SK-N-MC (cell line): Measurements from ENCODE around the gene SLC39A11.

Experiments used
- EZH2 ChIP-seq: fragments of 200-600 bp; sonication (generic); IDR thresholded peaks from one replicate; pipeline ENCODE4 v1.6.1; 2017; ENCODE audit warnings: antibody characterized with exemption
- POLR2AphosphoS5 ChIP-seq: IDR thresholded peaks from 2 replicates; pipeline ENCODE4 v1.6.1; 2012; ENCODE audit warnings: mild to moderate bottlenecking, low read depth, low read length, borderline replicate concordance

DNA sequence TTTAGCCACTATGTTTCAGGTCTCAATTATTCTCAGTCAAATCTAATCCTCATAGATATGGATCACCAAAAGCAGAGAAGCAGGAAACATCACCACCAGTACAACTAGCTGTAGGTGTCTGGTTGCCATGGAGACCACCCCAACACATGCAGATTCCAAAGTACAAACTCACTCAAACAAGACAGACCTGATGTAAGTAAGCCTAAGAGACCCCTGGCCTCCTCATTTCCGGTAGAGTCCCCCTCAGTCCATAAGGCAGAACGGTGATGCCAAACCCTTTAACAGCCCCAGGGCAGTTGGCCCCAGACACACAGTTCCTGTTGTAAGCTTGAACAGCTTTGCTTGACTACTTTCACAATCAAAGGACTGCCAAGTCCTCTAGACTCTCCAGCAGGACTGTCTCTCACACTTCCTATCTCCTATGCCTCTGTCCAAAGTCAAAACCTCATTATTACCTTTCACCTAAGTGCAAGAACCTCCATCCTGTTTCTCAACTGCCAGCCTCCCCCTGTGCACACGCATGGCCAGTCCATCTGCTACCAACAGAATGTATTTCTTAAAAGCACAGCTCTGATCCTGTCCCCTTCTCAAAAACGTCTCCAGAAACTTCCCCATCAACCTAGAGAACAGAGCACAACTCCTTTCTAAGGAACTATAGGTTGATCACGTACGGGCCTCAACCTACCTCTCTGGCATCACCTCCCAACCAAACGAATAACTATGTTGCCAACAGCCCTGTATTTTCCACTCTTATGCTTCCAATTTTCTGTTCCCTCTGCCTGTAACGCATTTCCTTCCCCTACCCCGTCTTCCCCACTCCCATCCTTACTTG is 23.9 kb downstream of the SLC39A11 start:
- TF ChIP-seq POLR2AphosphoS5: no peak
- TF ChIP-seq EZH2: no peak
